ENCODE measurements around the gene MRPL12. TPM values are rescaled to one million over a fixed set of nuclear protein-coding genes. Genes with fewer than 3 reads are reported as not detected.

The MRPL12 gene
- total and polyA plus RNA-seq, 2 of the 8 experiments (the other 6 are each of a cell fraction or from before 2014, with no cell fraction given): 120 to 141 TPM

GRCh38 chr17:81741049-81741593 is 38.0 kb downstream of the MRPL12 start:
- no peak overlapping the region for H4K91ac ChIP-seq (replicated peaks; ENCODE audit: insufficient read length, low read length)
- ChIA-PET CTCF (ENCODE audit: partially characterized antibody) (interaction anchor here (0.8 kb wide), 1 partner anchor 10 kb away, joined by 3 read pairs; no protein-coding TSS in a partner anchor), POLR2A (ENCODE audit: partially characterized antibody) (interaction anchor here (1.0 to 1.3 kb wide), 3 partner anchors 53 to 92 kb away, joined by 3 to 6 read pairs (median 4); partner anchors contain the start of gene MCRIP1)
- H3K4ac ChIP-seq (replicated peaks; ENCODE audit: insufficient read length, low read depth, low read length): no peak overlapping the region
- DNase-seq (ENCODE audit: low read depth in 1 of 2, low spot score in 2 of 2) (no peak), FAIRE-seq (no peak)
- H3K23me2 ChIP-seq (ENCODE audit: low read depth, low read length): peaks cover 4% of the 10 kb centered on the region; the same call in 1 of the 2 replicates
- H3K18ac ChIP-seq (ENCODE audit: extremely low read depth, low read length): no peak overlapping the region; the same call in 1 of the 2 replicates
- peaks cover 0 to 3% of the 10 kb centered on the region in 2 experiments for H4K20me1 ChIP-seq (replicated peaks in 1 of 2; ENCODE audit: control insufficient read depth in 1 of 2, insufficient read depth in 2 of 2, low read length in 2 of 2)
- H3K4me1 ChIP-seq (replicated peaks in 1 of 4; ENCODE audit: control insufficient read depth in 3 of 4, insufficient read depth in 4 of 4, low read length in 3 of 4): peaks cover 0 to 2% (median 0%) of the 10 kb centered on the region in 4 experiments; a peak in 1 of 7 replicates
- no peak overlapping the region for H3K4me2 ChIP-seq (ENCODE audit: insufficient read depth in 1 of 2, low read depth in 2 of 2, low read length in 2 of 2)
- H4K8ac ChIP-seq (ENCODE audit: extremely low read depth, insufficient read depth, low read length): peak overlapping the region; percentile 91; the same call in 1 of the 2 replicates
- 0 out of 7 replicates have a peak, but pooled peaks cover 0 to 2% (median 0%) of the 10 kb centered on the region in 4 experiments for H3K27me3 ChIP-seq (replicated peaks in 1 of 4; ENCODE audit: control insufficient read depth in 3 of 4, extremely low read depth in 1 of 4, insufficient read depth in 3 of 4, low read length in 3 of 4)
- H3K36me3 ChIP-seq (ENCODE audit: control insufficient read depth in 2 of 4, insufficient read depth in 4 of 4, low read length in 3 of 4): no peaks in the 10 kb centered on the region
- H3K4me3 ChIP-seq (ENCODE audit: extremely low read depth in 1 of 4, insufficient read depth in 2 of 4, low read depth in 3 of 4, low read length in 4 of 4): no peak overlapping the region
- H2BK12ac ChIP-seq (ENCODE audit: low read depth, low read length): no peak overlapping the region
- H2AFZ ChIP-seq (ENCODE audit: low read length): no peak overlapping the region
- TF ChIP-seq TCF12 (IDR thresholded peaks at IDR 0.05; ENCODE audit: low read depth, low read length): no peak
- no peak for TF ChIP-seq EP300 (IDR thresholded peaks at IDR 0.05; ENCODE audit: borderline replicate concordance in 1 of 2, low read depth in 2 of 2, low read length in 2 of 2)
- no peak for TF ChIP-seq RFX5 (IDR thresholded peaks at IDR 0.05; ENCODE audit: borderline replicate concordance, low read depth, low read length)
- TF ChIP-seq CTCF (IDR thresholded peaks at IDR 0.05; ENCODE audit: control extremely low read depth in 1 of 3, insufficient read depth in 1 of 3, low read depth in 1 of 3, low read length in 3 of 3): no peak
- no peak for TF ChIP-seq SP4 (IDR thresholded peaks at IDR 0.05; ENCODE audit: low read length)
- no peak for TF ChIP-seq POU5F1 (IDR thresholded peaks at IDR 0.05; ENCODE audit: low read depth, low read length)
- TF ChIP-seq ZNF274 (IDR thresholded peaks at IDR 0.05; ENCODE audit: borderline replicate concordance, extremely low read depth, low read length): no peak
- no peaks in the 10 kb centered on the region for H3K79me1 ChIP-seq (ENCODE audit: low read depth, low read length)
- 0 out of 7 replicates have a peak overlapping the region, but pooled peaks of 1 of the 4 experiments have one; percentile 22 for H3K9ac ChIP-seq (replicated peaks in 1 of 4; ENCODE audit: extremely low read depth in 1 of 4, low read depth in 3 of 4, low read length in 3 of 4)
- WGBS, 2 experiments (ENCODE audit: extremely low coverage in 1 of 2, insufficient coverage in 1 of 2, insufficient read length in 1 of 2, insufficient replicate concordance in 2 of 2, low coverage in 1 of 2, low lambda C conversion rate in 2 of 2, missing lambda C conversion rate in 1 of 2): 88% methylated on average over 18 of the region's 22 CpGs; no CpG with 5 or more reads in 1 of the 2 experiments
- no peak overlapping the region for H2BK20ac ChIP-seq (ENCODE audit: low read length)
- no peaks in the 10 kb centered on the region for H3K9me3 ChIP-seq (ENCODE audit: insufficient read depth in 2 of 2, low read depth in 1 of 2, low read length in 1 of 2)
- no peak overlapping the region for H3K23ac ChIP-seq (ENCODE audit: insufficient read length)
- no peak overlapping the region for H3K56ac ChIP-seq (replicated peaks; ENCODE audit: insufficient read length, low read depth, low read length)
- no peak overlapping the region for H3K27ac ChIP-seq (ENCODE audit: low read depth, low read length)
- no peak overlapping the region for H2BK120ac ChIP-seq (replicated peaks; ENCODE audit: low read depth, low read length)
- H2BK5ac ChIP-seq (ENCODE audit: low read depth, low read length): no peak overlapping the region
- H3K79me2 ChIP-seq (ENCODE audit: control insufficient read depth in 1 of 2, insufficient read depth in 2 of 2, low read length in 2 of 2): no peaks in the 10 kb centered on the region
- H3K14ac ChIP-seq (ENCODE audit: insufficient read length): no peak overlapping the region
- H4K5ac ChIP-seq (ENCODE audit: insufficient read length, low read depth, low read length): no peak overlapping the region
- H2BK15ac ChIP-seq (ENCODE audit: low read length): no peak overlapping the region
- no peak overlapping the region for H2AK5ac ChIP-seq (ENCODE audit: low read depth, low read length)
